WTC11 (cell line): ENCODE measurements around the gene GLYR1.

Source experiments
- CTCF ChIP-seq: fragments of 200-600 bp; IDR thresholded peaks from 2 replicates; pipeline ENCODE4 v1.8.0; 2022; ENCODE audit warnings: antibody characterized with exemption
- EMX1 ChIP-seq: fragments of 250-450 bp; sonication (Bioruptor Pico); IDR thresholded peaks from 2 replicates; pipeline ENCODE4 v1.8.0; 2021; ENCODE audit warnings: mild to moderate bottlenecking
- ESRRA ChIP-seq: sonication (generic); formaldehyde crosslinking; IDR thresholded peaks from 2 replicates; pipeline ENCODE4 v1.8.1; 2022; ENCODE audit warnings: mild to moderate bottlenecking, missing genetic modification reagents, borderline replicate concordance

DNA sequence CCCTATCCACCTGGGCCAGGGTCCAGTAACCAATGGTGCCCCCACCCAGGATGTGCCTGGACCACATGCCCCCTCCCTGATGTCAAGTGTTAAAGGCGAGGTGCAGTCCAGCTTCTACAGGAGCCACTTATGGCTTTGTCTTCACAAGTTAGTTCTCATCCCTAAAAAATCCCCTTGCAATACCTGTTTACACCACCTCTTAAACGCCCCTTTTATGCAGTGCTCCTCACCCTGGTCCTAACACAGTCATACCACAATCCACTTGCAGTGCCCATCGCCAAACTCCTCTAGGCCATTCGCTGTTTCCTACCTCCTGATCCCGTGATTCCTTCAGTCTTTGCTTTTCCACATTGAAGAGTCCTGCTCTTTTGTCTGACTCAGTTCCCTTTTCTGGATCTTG, 7.1 kb downstream of the GLYR1 start:
- TF ChIP-seq CTCF (no peak), ESRRA (CRISPR knock-in tag) (no peak), EMX1 (CRISPR knock-in tag) (no peak)
